AG09309 (cell line): ENCODE measurements around the gene EPB41L1.

Experiments
- DNase-seq: peaks from one replicate; pipeline ENCODE4 v3.0.0-alpha.2; 2010; ENCODE audit warnings: low read depth
- H3K4me3 ChIP-seq: 2 replicates; pipeline ENCODE4 v1.5.1; 2011; ENCODE audit warnings: mild to moderate bottlenecking, low read depth, low read length, moderate library complexity; ENCODE audit not compliant: control insufficient read depth
- CTCF ChIP-seq: IDR thresholded peaks from 2 replicates; pipeline ENCODE4 v1.5.1; 2011; ENCODE audit warnings: mild to moderate bottlenecking, low read depth, low read length, inconsistent platforms; ENCODE audit not compliant: insufficient read depth, control insufficient read depth; ENCODE audit errors: missing control alignments

Gene EPB41L1

GRCh38 chr20:36117638-36118037, 36.9 kb upstream of the EPB41L1 start:
- no peak for TF ChIP-seq CTCF
- H3K4me3 ChIP-seq = no peak overlapping the region
- no peak for DNase-seq

GRCh38 chr20:36118371-36118770, 36.2 kb upstream of the EPB41L1 start:
- TF ChIP-seq CTCF = no peak
- no peak for DNase-seq
- H3K4me3 ChIP-seq = no peak overlapping the region

GRCh38 chr20:36119537-36119936, 35.0 kb upstream of the EPB41L1 start:
- no peak for TF ChIP-seq CTCF
- no peak for DNase-seq

GRCh38 chr20:36120241-36120640, 34.3 kb upstream of the EPB41L1 start:
- no peak for DNase-seq
- no peak overlapping the region for H3K4me3 ChIP-seq
- no peak for TF ChIP-seq CTCF

More at GRCh38 chr20:36119537-36119936, 35.0 kb upstream of the EPB41L1 start:
- H3K4me3 ChIP-seq = no peak overlapping the region

GRCh38 chr20:36120991-36121390, 33.5 kb upstream of the EPB41L1 start:
- no peak for TF ChIP-seq CTCF
- no peak for DNase-seq
- H3K4me3 ChIP-seq = no peak overlapping the region

- DNase-seq = no peak
- H3K4me3 ChIP-seq = no peak overlapping the region
- TF ChIP-seq CTCF = no peak
Observed at GRCh38 chr20:36121981-36122930, 32.3 kb upstream of the EPB41L1 start.
